Measurements from ENCODE around the gene ALMS1. TPM values are rescaled to one million over a fixed set of nuclear protein-coding genes. Genes with fewer than 3 reads are reported as not detected.
"Not testable (repeated sequence)": the region's sequence is repeated elsewhere in the genome, so short reads cannot be mapped to it uniquely, and the experiment has no call there.

Gene ALMS1
- total RNA-seq, 2 donors from 2014 or later = 18.5 to 69.3 TPM

DNA sequence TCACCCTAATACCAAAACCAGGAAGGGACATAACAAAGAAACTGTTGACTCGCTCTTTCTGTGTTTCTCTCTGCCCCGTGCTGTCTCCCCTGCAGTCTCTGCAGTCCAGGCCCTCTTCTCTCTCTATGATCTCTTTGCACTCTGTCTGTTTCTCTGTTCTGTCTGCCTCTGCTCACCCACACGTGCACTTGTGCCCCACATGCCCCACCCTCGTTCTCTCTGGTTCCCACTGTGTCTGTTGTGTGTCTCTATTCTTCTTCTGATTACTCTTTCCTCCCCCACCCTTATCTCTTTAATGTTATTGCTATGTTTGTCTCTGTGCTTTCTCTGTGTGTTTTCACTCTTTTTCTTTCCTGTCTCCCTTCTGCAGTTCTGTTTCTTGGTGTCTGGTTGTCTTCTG is 202.5 kb downstream of the ALMS1 start:
- Histone ChIP-seq H3K9me3 (no peaks in the 10 kb centered on the region), H3K4me3 (no peak overlapping the region), H3K27ac (no peak overlapping the region), H3K27me3 (replicated peaks; ENCODE audit: insufficient read depth) (no peaks in the 10 kb centered on the region), H3K4me1 (replicated peaks) (no peaks in the 10 kb centered on the region), H3K36me3 (no peaks in the 10 kb centered on the region)
- 45% methylated on average over 4 of the region's 4 CpGs for WGBS
- TF ChIP-seq POLR2A (IDR thresholded peaks at IDR 0.05) (no peak), POLR2AphosphoS5 (IDR thresholded peaks at IDR 0.05) (no peak)
- TF ChIP-seq, protein P1, sequence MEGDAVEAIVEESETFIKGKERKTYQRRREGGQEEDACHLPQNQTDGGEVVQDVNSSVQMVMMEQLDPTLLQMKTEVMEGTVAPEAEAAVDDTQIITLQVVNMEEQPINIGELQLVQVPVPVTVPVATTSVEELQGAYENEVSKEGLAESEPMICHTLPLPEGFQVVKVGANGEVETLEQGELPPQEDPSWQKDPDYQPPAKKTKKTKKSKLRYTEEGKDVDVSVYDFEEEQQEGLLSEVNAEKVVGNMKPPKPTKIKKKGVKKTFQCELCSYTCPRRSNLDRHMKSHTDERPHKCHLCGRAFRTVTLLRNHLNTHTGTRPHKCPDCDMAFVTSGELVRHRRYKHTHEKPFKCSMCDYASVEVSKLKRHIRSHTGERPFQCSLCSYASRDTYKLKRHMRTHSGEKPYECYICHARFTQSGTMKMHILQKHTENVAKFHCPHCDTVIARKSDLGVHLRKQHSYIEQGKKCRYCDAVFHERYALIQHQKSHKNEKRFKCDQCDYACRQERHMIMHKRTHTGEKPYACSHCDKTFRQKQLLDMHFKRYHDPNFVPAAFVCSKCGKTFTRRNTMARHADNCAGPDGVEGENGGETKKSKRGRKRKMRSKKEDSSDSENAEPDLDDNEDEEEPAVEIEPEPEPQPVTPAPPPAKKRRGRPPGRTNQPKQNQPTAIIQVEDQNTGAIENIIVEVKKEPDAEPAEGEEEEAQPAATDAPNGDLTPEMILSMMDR (IDR thresholded peaks at IDR 0.05) = no peak
- DNase-seq (ENCODE audit: low spot score) = no peak
- intact Hi-C loops (cut with DNase I) = no loop called here

DNA sequence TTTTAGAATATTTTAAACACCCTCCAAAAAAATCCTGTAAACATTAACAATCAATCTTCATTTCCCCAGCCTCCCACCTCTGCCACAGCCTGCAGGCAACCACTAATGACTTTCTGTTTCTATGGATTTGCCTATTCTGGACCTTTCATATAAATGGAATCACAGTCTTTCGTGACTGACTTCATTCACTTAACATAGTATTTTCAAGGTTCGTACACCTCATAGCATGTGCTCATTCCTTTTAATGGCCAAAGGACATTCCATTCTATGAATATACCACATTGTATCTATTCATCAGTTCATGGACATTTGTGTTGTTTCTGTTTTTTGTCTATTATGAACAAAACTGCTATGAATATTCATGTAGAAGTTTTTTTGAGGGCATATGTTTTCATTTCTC is 208.0 kb downstream of the ALMS1 start:
- TF ChIP-seq, protein P1 (IDR thresholded peaks at IDR 0.05) = no peak
- TF ChIP-seq POLR2A (IDR thresholded peaks at IDR 0.05) (no peak), POLR2AphosphoS5 (IDR thresholded peaks at IDR 0.05) (no peak)
- WGBS = 98% methylated on average over 2 of the region's 2 CpGs
- no peak overlapping the region for H3K27ac ChIP-seq
- intact Hi-C loops (cut with DNase I) = no loop called here
- H3K9me3 ChIP-seq = no peaks in the 10 kb centered on the region
- no peak for DNase-seq (ENCODE audit: low spot score)
- H3K4me1 ChIP-seq (replicated peaks) = no peaks in the 10 kb centered on the region
- no peak overlapping the region for H3K4me3 ChIP-seq
- H3K36me3 ChIP-seq = no peaks in the 10 kb centered on the region
- no peaks in the 10 kb centered on the region for H3K27me3 ChIP-seq (replicated peaks; ENCODE audit: insufficient read depth)

DNA sequence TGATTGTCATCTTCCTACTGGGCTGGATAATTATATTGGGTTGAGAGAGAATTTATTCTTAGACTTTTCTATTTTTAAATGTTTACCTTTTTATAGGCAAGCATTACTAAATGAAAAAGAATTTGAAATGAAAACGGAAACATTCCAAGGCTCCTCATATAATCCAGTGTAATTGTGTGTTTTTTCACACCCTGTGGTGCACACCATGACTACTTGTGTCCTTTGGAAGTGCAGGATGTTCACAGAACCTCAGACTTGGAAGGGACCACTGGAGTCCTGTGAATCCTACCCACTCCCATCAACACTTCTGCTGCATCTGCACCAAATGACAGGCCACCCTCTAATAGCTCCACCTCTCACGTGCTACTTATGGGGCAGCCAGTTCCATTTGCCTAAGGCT is 208.6 kb downstream of the ALMS1 start:
- intact Hi-C loops (cut with DNase I) = no loop called here
- no peaks in the 10 kb centered on the region for H3K4me1 ChIP-seq (replicated peaks)
- DNase-seq (ENCODE audit: low spot score) = no peak
- H3K4me3 ChIP-seq = no peak overlapping the region
- no peaks in the 10 kb centered on the region for H3K9me3 ChIP-seq
- H3K27ac ChIP-seq = no peak overlapping the region
- H3K36me3 ChIP-seq = no peaks in the 10 kb centered on the region
- TF ChIP-seq, protein P1 (IDR thresholded peaks at IDR 0.05) = no peak
- no peak for TF ChIP-seq POLR2A (IDR thresholded peaks at IDR 0.05)
- TF ChIP-seq POLR2AphosphoS5 (IDR thresholded peaks at IDR 0.05) = no peak
- 93% methylated on average over 2 of the region's 2 CpGs for WGBS
- H3K27me3 ChIP-seq (replicated peaks; ENCODE audit: insufficient read depth) = no peaks in the 10 kb centered on the region

GRCh38 chr2:73601780-73602179 is 216.1 kb downstream of the ALMS1 start:
- no peak for DNase-seq (ENCODE audit: low spot score)
- Histone ChIP-seq H3K4me3 (no peak overlapping the region), H3K4me1 (replicated peaks) (no peaks in the 10 kb centered on the region), H3K27ac (no peak overlapping the region), H3K36me3 (no peaks in the 10 kb centered on the region), H3K9me3 (no peaks in the 10 kb centered on the region), H3K27me3 (replicated peaks; ENCODE audit: insufficient read depth) (no peaks in the 10 kb centered on the region)
- TF ChIP-seq POLR2AphosphoS5 (IDR thresholded peaks at IDR 0.05) (no peak), POLR2A (IDR thresholded peaks at IDR 0.05) (no peak)
- TF ChIP-seq, protein P1 (IDR thresholded peaks at IDR 0.05) = no peak
- intact Hi-C loops (cut with DNase I) = no loop called here
- 99% methylated on average over 5 of the region's 5 CpGs for WGBS

DNA sequence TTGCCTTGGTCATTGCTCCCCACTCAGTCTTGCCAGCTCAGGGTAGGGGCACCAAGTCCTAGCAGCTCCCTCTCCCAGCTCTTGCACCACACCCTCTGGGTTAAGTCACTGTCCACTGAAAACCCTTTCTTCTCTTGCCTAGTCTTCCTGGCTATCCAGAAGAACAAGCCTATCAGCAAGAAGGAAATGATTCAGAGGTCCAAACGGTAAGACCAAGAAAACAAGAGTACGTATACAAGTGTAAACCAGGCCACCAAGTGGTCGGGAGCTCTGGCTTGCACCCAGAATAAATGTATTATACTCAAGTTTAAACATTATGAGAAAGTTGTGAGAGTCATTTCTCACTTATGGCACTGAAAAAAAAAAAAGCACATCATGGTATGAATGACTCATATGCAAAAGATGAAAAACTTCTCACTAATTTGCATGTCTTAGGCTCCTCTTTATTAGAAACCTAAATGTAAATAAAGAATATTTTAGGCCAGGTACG is 217.5 kb downstream of the ALMS1 start:
- H3K4me1 ChIP-seq (replicated peaks); H3K36me3 ChIP-seq; DNase-seq (ENCODE audit: low spot score); H3K27ac ChIP-seq; H3K27me3 ChIP-seq (replicated peaks; ENCODE audit: insufficient read depth); intact Hi-C loops (cut with DNase I); H3K9me3 ChIP-seq; H3K4me3 ChIP-seq: not testable (repeated sequence)
- WGBS = 79% methylated on average over 4 of the region's 4 CpGs

DNA sequence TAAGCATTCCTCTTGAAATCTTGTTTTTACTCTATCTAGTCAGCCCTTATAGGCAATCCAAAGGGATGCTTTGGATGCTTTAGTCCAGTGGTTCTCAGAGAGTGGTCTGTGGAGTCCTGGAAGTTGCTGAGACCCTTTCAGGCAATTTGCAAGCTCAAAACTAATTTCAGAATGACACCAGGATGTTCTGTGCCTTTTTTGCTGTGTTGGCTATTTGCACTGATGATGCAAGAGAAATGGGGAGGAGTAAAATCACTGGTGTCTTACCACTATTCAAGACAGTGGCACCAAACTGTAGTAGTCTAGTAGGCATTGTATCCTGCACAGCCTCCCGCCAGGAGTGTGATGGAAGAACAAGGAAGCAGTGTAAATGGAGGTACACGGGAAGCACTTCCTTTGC is 219.0 kb downstream of the ALMS1 start:
- H3K27ac ChIP-seq; H3K4me3 ChIP-seq; DNase-seq (ENCODE audit: low spot score); intact Hi-C loops (cut with DNase I); H3K9me3 ChIP-seq; H3K36me3 ChIP-seq; H3K4me1 ChIP-seq (replicated peaks); H3K27me3 ChIP-seq (replicated peaks; ENCODE audit: insufficient read depth): not testable (repeated sequence)
- 83% methylated on average over 2 of the region's 2 CpGs for WGBS
